GM12878 (cell line): Measurements from ENCODE around the gene CLEC14A. TPM values are rescaled to one million over a fixed set of nuclear protein-coding genes. Genes with fewer than 3 reads are reported as not detected.

Experiments
- CBX5 ChIP-seq: sonication (generic); IDR thresholded peaks from 2 replicates; pipeline ENCODE4 v1.6.1; 2016; ENCODE audit warnings: low read depth, moderate library complexity, mild to moderate bottlenecking, inconsistent platforms
- CREB1 ChIP-seq: IDR thresholded peaks from 2 replicates; pipeline ENCODE4 v1.6.1; 2012; ENCODE audit warnings: low read depth, mild to moderate bottlenecking, inconsistent platforms
- E2F4 ChIP-seq: IDR thresholded peaks from 2 replicates; pipeline ENCODE4 v1.6.1; 2012; ENCODE audit warnings: low read depth, low read length, improper control_type of control experiment
- MYC ChIP-seq: IDR thresholded peaks from 2 replicates; pipeline ENCODE4 v1.6.1; 2011; ENCODE audit warnings: mild to moderate bottlenecking, low read length, moderate library complexity, inconsistent platforms; ENCODE audit not compliant: insufficient read depth, insufficient replicate concordance, insufficient read length, severe bottlenecking
- NFYA ChIP-seq: IDR thresholded peaks from 2 replicates; pipeline ENCODE4 v1.6.1; 2011; ENCODE audit warnings: low read depth, mild to moderate bottlenecking, low read length, improper control_type of control experiment, borderline replicate concordance
- PAX5 ChIP-seq: IDR thresholded peaks from 2 replicates; pipeline ENCODE4 v1.6.1; 2011; ENCODE audit warnings: low read depth, low read length, borderline replicate concordance
- SMAD1 ChIP-seq: fragments of 450-650 bp; IDR thresholded peaks from 2 replicates; pipeline ENCODE4 v1.6.1; 2018; ENCODE audit warnings: mild to moderate bottlenecking, low read depth; ENCODE audit not compliant: partially characterized antibody
- USF2 ChIP-seq: IDR thresholded peaks from 2 replicates; pipeline ENCODE4 v1.6.1; 2011; ENCODE audit warnings: low read depth, low read length, improper control_type of control experiment, borderline replicate concordance
- ZBTB40 ChIP-seq: fragments of 450-650 bp; IDR thresholded peaks from 2 replicates; pipeline ENCODE4 v1.6.1; 2016; ENCODE audit warnings: mild to moderate bottlenecking, moderate library complexity, borderline replicate concordance
- ZSCAN29 ChIP-seq: fragments of 450-650 bp; IDR thresholded peaks from 2 replicates; pipeline ENCODE4 v1.6.1; 2017; ENCODE audit warnings: mild to moderate bottlenecking, moderate library complexity
- polyA plus RNA-seq, 11 experiments: library from polyadenylated mRNA; depleted of rRNA in 4 of 11; unstranded in 6 of 11; stranded (reverse) in 5 of 11; fragments of >200 nt; fragmentation: Nextera tagmentation in 4 of 11; fragmentation: Illumina TruSeq in 1 of 11; extraction: Ambion mirVana in 4 of 11; extraction: Trizol in 1 of 11; gene quantifications; 1 replicate in 1 of 11; 2 replicates in 10 of 11; pipeline versions ENCODE4 v1.2.1 to v1.2.3, GENCODE V29; 2011 to 2016; ENCODE audit warnings: inconsistent platforms in 2 of 11, missing spikeins in 2 of 11, low read depth in 1 of 11
- total RNA-seq, 4 experiments: library from RNA; depleted of rRNA in 3 of 4; stranded (reverse); fragments of >200 nt in 3 of 4; fragmentation: Illumina TruSeq in 1 of 4; extraction: Trizol in 1 of 4; gene quantifications; 2 replicates each; pipeline versions ENCODE4 v1.2.1 to v1.2.3, GENCODE V29; 2013 to 2021

The CLEC14A gene
- total and polyA plus RNA-seq, 10 of the 15 experiments (the other 5 are each of a cell fraction or from before 2014, with no cell fraction given): not detected

- no peak for TF ChIP-seq NFYA
- no peak for TF ChIP-seq CREB1
- no peak for TF ChIP-seq PAX5
- TF ChIP-seq USF2: no peak
- TF ChIP-seq E2F4: no peak
- TF ChIP-seq ZBTB40: no peak
- TF ChIP-seq MYC: no peak
- no peak for TF ChIP-seq CBX5
- no peak for TF ChIP-seq SMAD1
- TF ChIP-seq ZSCAN29: no peak
Observed at GRCh38 chr14:38256533-38256840, 594 bp upstream of the CLEC14A start (continued).
